HuH-7.5 (cell line): ENCODE results near the gene IL17RC.
A peak's percentile ranks its signal among the peaks of the same experiment; 100 is the strongest.
"Not testable (repeated sequence)": the region's sequence is repeated elsewhere in the genome, so short reads cannot be mapped to it uniquely, and the experiment has no call there.

ENCODE experiments used
- DNase-seq: peaks from one replicate; pipeline ENCODE4 v3.0.0; 2011; ENCODE audit warnings: low spot score

The IL17RC gene

GRCh38 chr3:9893739-9894138, 23.2 kb upstream of the IL17RC start:
- DNase-seq = no peak

- DNase-seq = not testable (repeated sequence)
These were observed 21.2 kb upstream of the IL17RC start for GRCh38 chr3:9895715-9896114.

GRCh38 chr3:9896755-9897407, 20.0 kb upstream of the IL17RC start:
- not testable (repeated sequence) for DNase-seq

GRCh38 chr3:9897408-9898372, 19.2 kb upstream of the IL17RC start:
- DNase-seq = peak; percentile 85

- DNase-seq = no peak
These were observed 18.2 kb upstream of the IL17RC start for GRCh38 chr3:9898467-9899241.

- DNase-seq = no peak
These were observed 17.6 kb upstream of the IL17RC start for GRCh38 chr3:9899289-9899791.

GRCh38 chr3:9900965-9901415, 15.9 kb upstream of the IL17RC start:
- DNase-seq = not testable (repeated sequence)

GRCh38 chr3:9901967-9902366, 14.9 kb upstream of the IL17RC start:
- no peak for DNase-seq

- DNase-seq = no peak
These were observed 14.3 kb upstream of the IL17RC start, which contains the start of gene IL17RE for GRCh38 chr3:9902372-9903237. TSS of gene IL17RE (plus strand) at chr3:9902848. CDS start at chr3:9902933, 85 bp downstream.

- DNase-seq = no peak
These were observed 13.7 kb upstream of the IL17RC start for GRCh38 chr3:9903238-9903624.

GRCh38 chr3:9903904-9904303, 13.0 kb upstream of the IL17RC start:
- DNase-seq = no peak

- no peak for DNase-seq
These were observed 10.4 kb upstream of the IL17RC start for GRCh38 chr3:9906480-9906879.

- no peak for DNase-seq
These were observed 8.6 kb upstream of the IL17RC start for GRCh38 chr3:9908286-9908685.

- DNase-seq = no peak
These were observed 7.5 kb upstream of the IL17RC start for GRCh38 chr3:9909221-9910013.

GRCh38 chr3:9911863-9912262, 5.0 kb upstream of the IL17RC start:
- no peak for DNase-seq

- DNase-seq = no peak
These were observed 4.5 kb upstream of the IL17RC start for GRCh38 chr3:9912294-9912935.

- no peak for DNase-seq
These were observed 3.3 kb upstream of the IL17RC start for GRCh38 chr3:9913601-9914000.

- DNase-seq = no peak
These were observed 2.9 kb upstream of the IL17RC start for GRCh38 chr3:9914011-9914410.

GRCh38 chr3:9914559-9915253, 2.2 kb upstream of the IL17RC start:
- DNase-seq = no peak
